Fibroblast of the aortic adventitia (primary cell): ENCODE measurements around the gene SLC39A9. TPM values are rescaled to one million over a fixed set of nuclear protein-coding genes. Genes with fewer than 3 reads are reported as not detected.

Experiments
- DNase-seq: peaks from one replicate; pipeline ENCODE4 v3.0.0-alpha.2; 2010; ENCODE audit warnings: low read depth
- H3K4me3 ChIP-seq: 2 replicates; pipeline ENCODE4 v1.5.1; 2011; ENCODE audit warnings: low read depth, mild to moderate bottlenecking, control low read depth, low read length, moderate library complexity
- total RNA-seq: library from RNA; depleted of rRNA; stranded (reverse); fragments of >200 nt; gene quantifications from 2 replicates; pipeline ENCODE4 v1.2.3, GENCODE V29; 2012; ENCODE audit warnings: low replicate concordance
- TF ChIP-seq, protein P1 (sequence below): IDR thresholded peaks from 2 replicates; pipeline ENCODE4 v1.5.1; 2011; ENCODE audit warnings: mild to moderate bottlenecking, low read length, control low read depth, inconsistent platforms; ENCODE audit not compliant: insufficient read depth

The SLC39A9 gene
- total RNA-seq, 1 donor = 118 TPM

- TF ChIP-seq, protein P1, sequence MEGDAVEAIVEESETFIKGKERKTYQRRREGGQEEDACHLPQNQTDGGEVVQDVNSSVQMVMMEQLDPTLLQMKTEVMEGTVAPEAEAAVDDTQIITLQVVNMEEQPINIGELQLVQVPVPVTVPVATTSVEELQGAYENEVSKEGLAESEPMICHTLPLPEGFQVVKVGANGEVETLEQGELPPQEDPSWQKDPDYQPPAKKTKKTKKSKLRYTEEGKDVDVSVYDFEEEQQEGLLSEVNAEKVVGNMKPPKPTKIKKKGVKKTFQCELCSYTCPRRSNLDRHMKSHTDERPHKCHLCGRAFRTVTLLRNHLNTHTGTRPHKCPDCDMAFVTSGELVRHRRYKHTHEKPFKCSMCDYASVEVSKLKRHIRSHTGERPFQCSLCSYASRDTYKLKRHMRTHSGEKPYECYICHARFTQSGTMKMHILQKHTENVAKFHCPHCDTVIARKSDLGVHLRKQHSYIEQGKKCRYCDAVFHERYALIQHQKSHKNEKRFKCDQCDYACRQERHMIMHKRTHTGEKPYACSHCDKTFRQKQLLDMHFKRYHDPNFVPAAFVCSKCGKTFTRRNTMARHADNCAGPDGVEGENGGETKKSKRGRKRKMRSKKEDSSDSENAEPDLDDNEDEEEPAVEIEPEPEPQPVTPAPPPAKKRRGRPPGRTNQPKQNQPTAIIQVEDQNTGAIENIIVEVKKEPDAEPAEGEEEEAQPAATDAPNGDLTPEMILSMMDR = no peak
- peak; percentile 31 for DNase-seq
- no peak overlapping the region for H3K4me3 ChIP-seq
These were observed 24.8 kb downstream of the SLC39A9 start for GRCh38 chr14:69423279-69423678.

DNA sequence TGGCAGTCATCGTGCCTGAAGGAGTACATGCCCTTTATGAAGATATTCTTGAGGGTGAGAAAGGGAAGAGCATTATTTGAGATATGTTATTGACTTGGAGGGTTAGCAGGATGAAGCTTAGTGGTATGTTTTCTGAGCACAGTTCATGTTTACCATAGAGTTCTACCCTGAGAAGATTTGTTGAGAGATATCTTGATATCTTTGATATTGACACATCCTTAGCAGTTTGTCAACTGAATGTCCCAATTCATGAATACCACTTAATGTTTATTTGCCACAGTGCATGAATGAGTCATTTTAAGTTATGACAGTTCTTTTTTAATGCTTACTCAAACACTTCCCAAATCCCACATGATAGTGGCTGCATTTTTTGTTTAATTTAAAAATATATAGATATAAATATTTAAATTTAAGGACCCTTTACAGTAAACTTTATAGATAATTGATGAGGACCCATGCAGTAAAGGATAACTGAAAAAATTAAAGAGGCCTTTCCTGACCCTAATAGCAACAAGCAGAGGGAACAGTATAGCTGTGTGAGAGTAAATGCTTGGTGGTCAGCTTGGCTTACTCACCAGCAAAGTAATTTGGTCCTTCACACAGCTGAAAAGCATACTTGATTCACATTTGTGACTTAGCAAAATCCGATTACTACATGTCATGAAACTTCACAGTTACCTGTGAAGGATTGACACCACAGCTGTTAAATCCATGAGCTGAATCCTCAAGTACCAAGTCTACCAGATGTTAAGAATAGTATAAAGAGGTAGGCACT, 25.8 kb downstream of the SLC39A9 start:
- TF ChIP-seq, protein P1 = no peak
- no peak overlapping the region for H3K4me3 ChIP-seq
- no peak for DNase-seq

- no peak overlapping the region for H3K4me3 ChIP-seq
- DNase-seq = no peak
- TF ChIP-seq, protein P1 = no peak
These were observed 29.1 kb downstream of the SLC39A9 start for GRCh38 chr14:69427596-69427995.

GRCh38 chr14:69428289-69428998, 30.0 kb downstream of the SLC39A9 start:
- TF ChIP-seq, protein P1 = no peak
- H3K4me3 ChIP-seq = no peak overlapping the region
- DNase-seq = no peak

DNA sequence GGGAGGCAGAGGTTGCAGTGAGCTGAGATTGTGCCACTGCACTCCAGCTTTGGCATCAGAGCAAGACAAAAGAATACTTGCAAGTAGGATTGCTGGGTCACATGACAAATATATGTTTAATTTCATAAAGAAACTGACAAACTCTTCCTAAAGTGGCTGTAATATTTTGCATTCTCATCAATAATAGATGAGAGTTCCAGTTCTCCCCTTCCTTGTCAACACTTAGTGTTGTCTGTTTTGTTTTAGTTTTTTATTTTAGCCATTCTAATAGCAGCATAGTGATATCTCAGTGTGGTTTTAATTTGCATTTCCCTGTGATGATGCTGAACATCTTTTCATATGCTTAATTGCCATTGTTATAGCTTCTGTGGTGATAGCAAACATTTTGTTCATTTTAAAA, 31.2 kb downstream of the SLC39A9 start:
- no peak for DNase-seq
- TF ChIP-seq, protein P1 = no peak
- no peak overlapping the region for H3K4me3 ChIP-seq

DNA sequence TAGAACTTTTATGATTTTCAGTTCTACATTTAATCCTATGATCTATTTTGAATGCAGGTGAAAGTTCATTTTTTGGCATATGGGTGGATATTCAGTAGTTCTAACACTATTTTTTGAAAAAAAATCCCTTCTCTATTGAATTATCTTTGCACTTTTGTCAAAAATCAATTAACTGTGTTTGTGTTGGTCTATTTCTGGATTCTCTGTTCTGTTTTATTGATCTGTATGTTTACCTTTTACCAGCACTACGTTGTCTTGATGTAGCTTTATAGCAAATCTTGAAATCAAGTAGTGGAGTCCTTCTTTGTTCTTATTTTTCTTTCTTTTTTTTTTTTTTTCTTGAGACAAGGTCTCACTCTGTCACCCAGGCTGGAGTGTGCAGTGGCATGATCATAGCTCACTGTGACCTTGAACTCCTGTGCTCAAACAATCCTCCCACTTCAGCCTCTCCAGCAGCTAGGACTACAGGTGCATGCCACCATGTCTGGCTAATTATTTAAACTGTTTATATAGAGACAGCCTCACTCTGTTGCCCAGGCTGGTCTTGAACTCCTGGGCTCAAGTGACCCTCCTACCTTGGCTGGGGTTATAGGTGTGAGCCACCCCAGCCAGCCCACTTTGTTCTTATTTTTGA, 31.9 kb downstream of the SLC39A9 start:
- no peak overlapping the region for H3K4me3 ChIP-seq
- no peak for DNase-seq
- TF ChIP-seq, protein P1 = no peak
